ENCODE results near the gene ELN. TPM values are rescaled to one million over a fixed set of nuclear protein-coding genes. Genes with fewer than 3 reads are reported as not detected.

The ELN gene
- total and polyA plus RNA-seq, 2 donors (not counting 1 experiment from before 2014, with no cell fraction given) = not detected

DNA sequence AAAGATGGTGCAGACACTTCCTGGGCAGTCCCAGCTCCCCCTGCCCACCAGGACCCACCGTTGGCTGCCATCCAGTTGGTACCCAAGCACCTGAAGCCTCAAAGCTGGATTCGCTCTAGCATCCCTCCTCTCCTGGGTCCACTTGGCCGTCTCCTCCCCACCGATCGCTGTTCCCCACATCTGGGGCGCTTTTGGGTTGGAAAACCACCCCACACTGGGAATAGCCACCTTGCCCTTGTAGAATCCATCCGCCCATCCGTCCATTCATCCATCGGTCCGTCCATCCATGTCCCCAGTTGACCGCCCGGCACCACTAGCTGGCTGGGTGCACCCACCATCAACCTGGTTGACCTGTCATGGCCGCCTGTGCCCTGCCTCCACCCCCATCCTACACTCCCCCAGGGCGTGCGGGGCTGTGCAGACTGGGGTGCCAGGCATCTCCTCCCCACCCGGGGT lies 41.1 kb downstream of the ELN start:
- no peaks in the 10 kb centered on the region for H3K9me3 Mint-ChIP-seq (ENCODE audit: insufficient read depth)
- H3K4me3 Mint-ChIP-seq = no peak overlapping the region
- no peak overlapping the region for H3K27ac ChIP-seq (ENCODE audit: low read length in 2 of 2)
- H3K27me3 Mint-ChIP-seq = no peaks in the 10 kb centered on the region
- intact Hi-C loops (cut with micrococcal nuclease) = loop anchor here (2.0 to 5.0 kb wide), 2 partner anchors 48 to 106 kb away; partner anchors contain the start of gene EIF4H
- DNase-seq = no peak
- H3K4me1 ChIP-seq (ENCODE audit: control insufficient read depth in 2 of 2, insufficient read depth in 2 of 2, low read length in 2 of 2) = peaks cover 0 to 3% of the 10 kb centered on the region in 2 donors
- H3K9me3 ChIP-seq (ENCODE audit: control extremely low read depth in 1 of 3, control insufficient read depth in 2 of 3, insufficient read depth in 1 of 3, low read length in 2 of 3) = no peaks in the 10 kb centered on the region
- no peak overlapping the region for H3K27ac Mint-ChIP-seq
- no peak overlapping the region for H2AFZ ChIP-seq (ENCODE audit: insufficient read depth, low read depth, low read length, poor library complexity, severe bottlenecking)
- no peaks in the 10 kb centered on the region for H3K27me3 ChIP-seq (replicated peaks in 1 of 4; ENCODE audit: control extremely low read depth in 1 of 4, control insufficient read depth in 3 of 4, insufficient read depth in 4 of 4, low read length in 3 of 4)
- no peaks in the 10 kb centered on the region for H3K79me2 ChIP-seq (ENCODE audit: control insufficient read depth, insufficient read depth, low read length)
- ChIA-PET POLR2A (no interaction called here), CTCF (interaction anchor here (0.8 to 7.9 kb wide), 16 partner anchors 10 to 973 kb away, joined by 3 to 110 read pairs (median 6); partner anchors contain the start of genes EIF4H and LIMK1)
- H3K4me1 Mint-ChIP-seq = no peaks in the 10 kb centered on the region
- H3K4me2 ChIP-seq (replicated peaks; ENCODE audit: low read depth, low read length, poor library complexity, severe bottlenecking) = no peak overlapping the region
- H3K36me3 ChIP-seq (replicated peaks in 1 of 2; ENCODE audit: control extremely low read depth in 1 of 2, control insufficient read depth in 1 of 2, extremely low read depth in 1 of 2, insufficient read depth in 2 of 2, low read length in 1 of 2) = no peaks in the 10 kb centered on the region
- ATAC-seq (ENCODE audit: low read depth) = no peak
- TF ChIP-seq, protein P1, sequence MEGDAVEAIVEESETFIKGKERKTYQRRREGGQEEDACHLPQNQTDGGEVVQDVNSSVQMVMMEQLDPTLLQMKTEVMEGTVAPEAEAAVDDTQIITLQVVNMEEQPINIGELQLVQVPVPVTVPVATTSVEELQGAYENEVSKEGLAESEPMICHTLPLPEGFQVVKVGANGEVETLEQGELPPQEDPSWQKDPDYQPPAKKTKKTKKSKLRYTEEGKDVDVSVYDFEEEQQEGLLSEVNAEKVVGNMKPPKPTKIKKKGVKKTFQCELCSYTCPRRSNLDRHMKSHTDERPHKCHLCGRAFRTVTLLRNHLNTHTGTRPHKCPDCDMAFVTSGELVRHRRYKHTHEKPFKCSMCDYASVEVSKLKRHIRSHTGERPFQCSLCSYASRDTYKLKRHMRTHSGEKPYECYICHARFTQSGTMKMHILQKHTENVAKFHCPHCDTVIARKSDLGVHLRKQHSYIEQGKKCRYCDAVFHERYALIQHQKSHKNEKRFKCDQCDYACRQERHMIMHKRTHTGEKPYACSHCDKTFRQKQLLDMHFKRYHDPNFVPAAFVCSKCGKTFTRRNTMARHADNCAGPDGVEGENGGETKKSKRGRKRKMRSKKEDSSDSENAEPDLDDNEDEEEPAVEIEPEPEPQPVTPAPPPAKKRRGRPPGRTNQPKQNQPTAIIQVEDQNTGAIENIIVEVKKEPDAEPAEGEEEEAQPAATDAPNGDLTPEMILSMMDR (IDR thresholded peaks at IDR 0.05) = no peak
- no peak for TF ChIP-seq EZH2 (IDR thresholded peaks at IDR 0.05; ENCODE audit: borderline replicate concordance, insufficient read depth, low read depth, low read length, poor library complexity, severe bottlenecking)
- WGBS (ENCODE audit: insufficient coverage) = 95% methylated on average over 15 of the region's 16 CpGs
- no peak overlapping the region for H3K4me3 ChIP-seq (ENCODE audit: control extremely low read depth in 1 of 5, extremely low read depth in 1 of 5, insufficient read depth in 1 of 5, low read depth in 2 of 5, low read length in 4 of 5)
- H3K9ac ChIP-seq (ENCODE audit: low read length) = no peak overlapping the region
- no peaks in the 10 kb centered on the region for H4K20me1 ChIP-seq (ENCODE audit: control insufficient read depth, insufficient read depth, low read length, poor library complexity, severe bottlenecking)

DNA sequence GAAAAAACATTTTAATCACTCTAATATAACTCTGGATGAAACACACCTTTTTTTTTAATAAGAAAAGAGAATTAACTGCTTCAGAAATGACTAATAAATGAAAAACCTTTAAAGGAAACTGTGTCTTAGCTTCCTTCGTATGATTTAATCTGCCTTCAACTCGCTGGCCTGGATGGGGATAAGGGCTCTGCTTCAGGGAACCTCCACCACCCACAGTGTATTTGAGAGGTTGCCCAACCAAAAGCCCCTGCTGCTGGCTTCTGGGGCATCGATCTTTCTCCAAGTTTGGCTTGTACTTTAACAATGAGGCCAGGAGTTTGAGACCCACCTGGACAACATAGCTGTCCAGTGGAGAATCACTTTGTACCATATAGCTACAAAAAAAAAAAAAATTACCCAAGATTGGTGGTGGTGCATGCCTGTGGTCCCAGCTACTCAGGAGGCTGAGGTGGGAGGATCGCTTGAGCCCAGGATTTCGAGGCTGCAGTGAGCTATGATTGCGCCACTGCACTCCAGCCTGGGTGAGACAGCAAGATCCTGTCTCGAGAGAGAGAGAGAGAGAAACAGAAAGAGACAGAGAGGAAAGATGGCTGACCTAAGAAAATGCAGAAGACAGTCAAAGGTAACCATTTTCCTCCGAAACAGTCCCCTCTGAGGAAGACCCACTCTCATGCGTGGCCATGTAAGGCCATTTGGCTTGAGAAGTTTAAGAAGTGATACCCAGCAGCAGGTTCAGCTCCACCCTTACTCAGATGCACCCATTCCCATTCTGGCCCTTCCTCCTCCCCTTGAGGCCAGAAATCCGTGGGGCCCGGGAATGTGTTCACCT lies 42.0 kb downstream of the ELN start:
- CTCF ChIA-PET = interaction anchor here (0.6 to 7.9 kb wide), 8 partner anchors 11 to 973 kb away, joined by 3 to 110 read pairs (median 4); no protein-coding TSS in a partner anchor
- DNase-seq (peak; percentile 3), ATAC-seq (ENCODE audit: low read depth) (no peak)
- Histone ChIP-seq H3K27me3 (replicated peaks in 1 of 4; ENCODE audit: control extremely low read depth in 1 of 4, control insufficient read depth in 3 of 4, insufficient read depth in 4 of 4, low read length in 3 of 4) (no peaks in the 10 kb centered on the region), H3K27ac (ENCODE audit: low read length in 2 of 2) (no peak overlapping the region), H3K4me3 (ENCODE audit: control extremely low read depth in 1 of 5, extremely low read depth in 1 of 5, insufficient read depth in 1 of 5, low read depth in 2 of 5, low read length in 4 of 5) (no peak overlapping the region), H3K36me3 (replicated peaks in 1 of 2; ENCODE audit: control extremely low read depth in 1 of 2, control insufficient read depth in 1 of 2, extremely low read depth in 1 of 2, insufficient read depth in 2 of 2, low read length in 1 of 2) (no peaks in the 10 kb centered on the region), H3K79me2 (ENCODE audit: control insufficient read depth, insufficient read depth, low read length) (no peaks in the 10 kb centered on the region), H3K9ac (ENCODE audit: low read length) (no peak overlapping the region), H4K20me1 (ENCODE audit: control insufficient read depth, insufficient read depth, low read length, poor library complexity, severe bottlenecking) (no peaks in the 10 kb centered on the region), H3K4me2 (replicated peaks; ENCODE audit: low read depth, low read length, poor library complexity, severe bottlenecking) (no peak overlapping the region), H3K9me3 (ENCODE audit: control extremely low read depth in 1 of 3, control insufficient read depth in 2 of 3, insufficient read depth in 1 of 3, low read length in 2 of 3) (no peaks in the 10 kb centered on the region), H3K4me1 (ENCODE audit: control insufficient read depth in 2 of 2, insufficient read depth in 2 of 2, low read length in 2 of 2) (peaks cover 0 to 3% of the 10 kb centered on the region in 2 donors), H2AFZ (ENCODE audit: insufficient read depth, low read depth, low read length, poor library complexity, severe bottlenecking) (no peak overlapping the region)
- intact Hi-C loops (cut with micrococcal nuclease) = loop anchor here (2.0 to 5.0 kb wide), 2 partner anchors 47 to 105 kb away; partner anchors contain the start of gene EIF4H
- H3K27ac Mint-ChIP-seq = no peak overlapping the region
- no peaks in the 10 kb centered on the region for H3K9me3 Mint-ChIP-seq (ENCODE audit: insufficient read depth)
- POLR2A ChIA-PET = interaction anchor here (0.6 kb wide), 1 partner anchor 117 kb away, joined by 9 read pairs; no protein-coding TSS in a partner anchor
- TF ChIP-seq, protein P1 (IDR thresholded peaks at IDR 0.05) = no peak
- TF ChIP-seq EZH2 (IDR thresholded peaks at IDR 0.05; ENCODE audit: borderline replicate concordance, insufficient read depth, low read depth, low read length, poor library complexity, severe bottlenecking) = no peak
- 97% methylated on average over 10 of the region's 11 CpGs for WGBS (ENCODE audit: insufficient coverage)
- no peaks in the 10 kb centered on the region for H3K27me3 Mint-ChIP-seq
- H3K4me1 Mint-ChIP-seq = no peaks in the 10 kb centered on the region
- no peak overlapping the region for H3K4me3 Mint-ChIP-seq
